Fibroblast of the aortic adventitia (primary cell): ENCODE measurements around the gene UBE3C. TPM values are rescaled to one million over a fixed set of nuclear protein-coding genes. Genes with fewer than 3 reads are reported as not detected.
"Not testable (repeated sequence)": the region's sequence is repeated elsewhere in the genome, so short reads cannot be mapped to it uniquely, and the experiment has no call there.

Experiments used
- DNase-seq: peaks from one replicate; pipeline ENCODE4 v3.0.0-alpha.2; 2010; ENCODE audit warnings: low read depth
- H3K4me3 ChIP-seq: 2 replicates; pipeline ENCODE4 v1.5.1; 2011; ENCODE audit warnings: low read depth, mild to moderate bottlenecking, control low read depth, low read length, moderate library complexity
- total RNA-seq: library from RNA; depleted of rRNA; stranded (reverse); fragments of >200 nt; gene quantifications from 2 replicates; pipeline ENCODE4 v1.2.3, GENCODE V29; 2012; ENCODE audit warnings: low replicate concordance
- TF ChIP-seq, protein P1 (sequence below): IDR thresholded peaks from 2 replicates; pipeline ENCODE4 v1.5.1; 2011; ENCODE audit warnings: mild to moderate bottlenecking, low read length, control low read depth, inconsistent platforms; ENCODE audit not compliant: insufficient read depth

Gene UBE3C
- total RNA-seq, 1 donor: 81.3 TPM

DNA sequence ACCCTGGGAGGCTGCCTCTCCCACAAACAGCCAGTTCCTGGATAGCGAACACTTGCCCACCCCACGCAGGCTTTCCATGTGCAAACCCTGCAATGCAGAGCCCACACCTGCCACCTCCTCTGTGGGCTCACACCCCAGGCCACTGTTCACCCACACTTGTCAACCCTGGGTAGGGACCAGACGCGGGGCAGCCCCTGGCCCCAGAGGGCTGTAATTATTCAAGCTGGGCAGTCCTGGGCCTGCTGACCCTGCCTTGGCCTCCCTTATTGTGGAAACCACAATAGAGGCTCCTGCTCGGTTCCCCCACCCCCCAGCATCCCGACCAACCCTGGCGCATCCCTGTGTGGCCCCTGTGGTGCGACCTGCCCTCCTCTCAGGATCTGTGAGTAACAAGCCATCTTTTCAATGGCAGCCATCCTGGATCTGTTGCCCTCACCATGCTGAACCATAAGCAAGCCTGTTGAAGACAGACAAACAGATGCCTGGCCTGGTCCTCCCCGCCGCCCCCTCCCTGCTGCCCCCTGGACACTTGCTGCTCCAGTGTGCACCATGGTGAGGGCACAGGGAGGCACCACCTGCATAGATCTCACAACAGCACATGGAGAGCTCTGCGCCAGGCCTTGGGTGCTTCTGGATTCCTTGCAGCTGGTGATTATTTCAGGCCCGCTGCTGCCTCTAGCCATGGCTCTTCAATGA, 15.8 kb upstream of the UBE3C start:
- TF ChIP-seq, protein P1, sequence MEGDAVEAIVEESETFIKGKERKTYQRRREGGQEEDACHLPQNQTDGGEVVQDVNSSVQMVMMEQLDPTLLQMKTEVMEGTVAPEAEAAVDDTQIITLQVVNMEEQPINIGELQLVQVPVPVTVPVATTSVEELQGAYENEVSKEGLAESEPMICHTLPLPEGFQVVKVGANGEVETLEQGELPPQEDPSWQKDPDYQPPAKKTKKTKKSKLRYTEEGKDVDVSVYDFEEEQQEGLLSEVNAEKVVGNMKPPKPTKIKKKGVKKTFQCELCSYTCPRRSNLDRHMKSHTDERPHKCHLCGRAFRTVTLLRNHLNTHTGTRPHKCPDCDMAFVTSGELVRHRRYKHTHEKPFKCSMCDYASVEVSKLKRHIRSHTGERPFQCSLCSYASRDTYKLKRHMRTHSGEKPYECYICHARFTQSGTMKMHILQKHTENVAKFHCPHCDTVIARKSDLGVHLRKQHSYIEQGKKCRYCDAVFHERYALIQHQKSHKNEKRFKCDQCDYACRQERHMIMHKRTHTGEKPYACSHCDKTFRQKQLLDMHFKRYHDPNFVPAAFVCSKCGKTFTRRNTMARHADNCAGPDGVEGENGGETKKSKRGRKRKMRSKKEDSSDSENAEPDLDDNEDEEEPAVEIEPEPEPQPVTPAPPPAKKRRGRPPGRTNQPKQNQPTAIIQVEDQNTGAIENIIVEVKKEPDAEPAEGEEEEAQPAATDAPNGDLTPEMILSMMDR: no peak
- DNase-seq: no peak
- no peak overlapping the region for H3K4me3 ChIP-seq

DNA sequence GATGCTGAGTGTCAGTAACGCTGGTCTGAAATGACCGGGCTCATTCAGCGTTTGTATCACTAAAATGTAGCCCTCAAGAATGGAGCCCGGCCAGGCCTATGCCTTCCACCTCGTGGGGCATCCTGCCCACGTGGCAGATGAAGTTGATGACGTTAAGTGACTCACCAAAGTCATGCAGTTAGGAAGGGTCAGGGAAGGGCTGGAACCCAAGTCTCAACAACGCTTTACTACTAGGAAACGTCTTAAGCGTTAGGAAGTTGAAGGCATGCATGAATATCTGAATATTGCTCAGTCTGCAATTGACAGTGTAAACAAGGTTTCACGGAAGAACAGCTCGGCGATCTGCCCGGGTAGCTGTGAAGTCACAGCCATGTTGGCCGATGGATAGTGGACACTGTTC, 14.0 kb upstream of the UBE3C start:
- no peak overlapping the region for H3K4me3 ChIP-seq
- no peak for DNase-seq
- TF ChIP-seq, protein P1: no peak

DNA sequence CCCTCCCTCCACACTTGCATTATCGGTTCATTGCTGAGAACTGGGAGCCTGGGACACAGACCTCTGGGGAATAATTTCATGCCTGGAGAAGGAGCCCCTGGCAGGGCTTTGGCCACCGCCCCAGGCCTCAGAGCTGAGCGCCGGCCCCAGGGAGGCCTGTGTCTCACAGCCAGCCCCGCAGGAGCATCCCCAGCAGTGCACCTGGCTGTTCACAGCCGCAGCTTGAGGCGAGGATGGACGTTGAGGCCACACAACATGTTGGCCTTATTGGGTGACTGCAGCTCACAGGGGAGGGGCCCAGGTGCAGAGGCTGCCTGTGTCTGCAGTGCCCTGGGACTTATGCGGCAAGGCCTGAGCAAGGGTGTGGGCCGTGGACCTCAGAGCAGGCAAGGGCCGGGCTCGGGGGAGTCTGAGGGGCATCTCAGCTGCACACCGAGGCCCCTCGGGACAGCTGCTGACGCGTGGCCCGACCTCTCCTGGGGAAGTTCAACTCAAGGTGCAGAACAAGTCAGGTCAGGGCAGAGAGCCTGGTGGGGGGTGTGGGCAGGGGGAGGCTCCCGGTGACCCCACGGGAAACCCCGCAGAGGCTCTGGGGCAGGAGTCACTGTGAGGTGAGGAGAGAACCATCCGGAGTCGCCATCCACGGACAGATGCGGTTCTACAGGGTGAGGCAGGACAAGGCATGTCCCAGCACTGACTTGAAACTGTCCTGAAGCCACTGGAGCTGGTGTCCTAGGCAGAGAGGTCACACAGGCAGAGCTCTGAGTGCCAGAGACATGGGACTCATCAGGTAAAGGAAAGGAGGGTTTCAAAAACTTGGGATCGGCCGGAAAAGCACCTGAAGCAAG, 13.1 kb upstream of the UBE3C start:
- no peak for DNase-seq
- no peak overlapping the region for H3K4me3 ChIP-seq
- TF ChIP-seq, protein P1: no peak

DNA sequence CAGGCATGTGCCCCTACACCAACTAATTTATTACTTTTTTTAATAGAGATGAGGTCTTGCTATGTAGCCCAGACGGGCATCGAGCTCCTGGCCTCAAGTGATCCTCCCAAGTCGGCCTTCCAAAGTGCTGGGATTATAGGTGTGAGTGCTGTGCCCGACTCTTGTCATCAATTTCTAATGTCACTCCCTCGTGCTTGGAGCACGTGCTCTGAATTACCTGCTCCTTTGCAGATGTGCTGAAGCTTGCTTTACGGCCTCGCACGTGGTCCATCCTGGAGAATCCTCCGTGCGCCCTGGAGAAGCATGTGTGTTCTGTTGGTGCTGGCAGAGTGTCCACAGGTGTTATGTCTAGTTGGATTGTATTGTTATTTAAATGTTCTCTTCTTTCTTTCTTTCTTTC, 11.8 kb upstream of the UBE3C start:
- TF ChIP-seq, protein P1: no peak
- DNase-seq: no peak
- no peak overlapping the region for H3K4me3 ChIP-seq

DNA sequence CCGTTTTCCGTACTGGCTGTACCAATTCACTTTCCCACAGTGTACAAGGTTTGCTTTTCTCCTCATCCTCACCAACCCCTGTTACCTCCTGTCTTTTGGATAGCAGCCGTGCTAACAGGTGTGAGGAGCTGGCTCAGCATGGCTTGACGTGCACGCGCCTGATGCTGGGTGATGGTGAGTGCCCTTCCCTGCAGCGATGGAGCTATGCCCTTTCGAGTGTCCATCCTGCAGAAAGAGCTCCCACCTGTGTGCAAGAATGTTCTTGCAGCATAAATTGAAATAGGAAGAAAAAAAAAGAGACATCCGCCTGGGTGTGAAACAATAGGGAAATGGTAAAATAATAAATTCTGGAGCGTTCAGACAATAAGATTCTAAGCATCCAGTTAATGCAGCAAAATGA, 9.5 kb upstream of the UBE3C start:
- H3K4me3 ChIP-seq: no peak overlapping the region
- TF ChIP-seq, protein P1: no peak
- no peak for DNase-seq

DNA sequence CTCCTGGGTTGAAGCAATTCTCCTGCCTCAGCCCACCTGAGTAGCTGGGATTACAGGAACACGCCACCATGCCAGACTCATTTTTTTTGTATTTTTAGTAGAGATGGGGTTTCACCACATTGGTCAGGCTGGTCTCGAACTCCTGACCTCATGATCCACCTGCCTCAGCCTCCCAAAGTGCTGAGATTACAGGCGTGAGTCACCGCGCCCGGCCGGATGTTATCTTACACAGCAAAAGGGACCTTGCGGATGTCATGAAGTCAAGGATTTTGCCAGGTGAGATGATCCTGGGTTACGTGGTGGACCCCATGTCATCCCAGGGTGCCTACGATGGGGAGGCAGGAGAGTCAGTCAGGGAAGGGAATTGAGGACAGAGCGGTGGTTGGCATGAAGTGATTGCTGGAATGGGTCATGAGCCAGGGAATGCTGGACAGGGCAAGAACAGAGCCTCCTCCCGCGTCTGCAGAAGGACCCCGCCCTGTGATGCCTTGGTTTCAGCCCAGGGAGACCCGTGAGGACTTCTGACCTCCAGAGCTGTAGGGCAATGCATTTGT, 8.7 kb upstream of the UBE3C start:
- TF ChIP-seq, protein P1: no peak
- DNase-seq: no peak
- H3K4me3 ChIP-seq: no peak overlapping the region

DNA sequence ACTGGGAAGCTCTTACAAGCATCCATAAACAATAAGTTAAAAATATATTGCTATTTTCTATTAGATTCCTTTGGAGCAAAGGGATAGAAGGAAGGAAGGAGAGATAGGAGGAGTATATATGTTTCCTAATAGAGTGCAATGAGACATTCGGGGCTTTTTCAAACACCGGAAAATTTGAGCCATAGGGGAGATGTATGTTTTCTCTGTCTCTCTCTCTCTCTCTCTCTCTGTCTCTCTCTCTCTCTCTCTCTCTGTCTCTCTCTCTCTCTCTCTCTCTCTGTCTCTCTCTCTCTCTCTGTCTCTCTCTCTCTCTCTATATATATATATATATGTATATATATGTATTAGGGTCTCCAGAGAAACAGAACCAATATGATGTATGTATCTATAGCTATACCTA, 7.9 kb upstream of the UBE3C start:
- not testable (repeated sequence) for H3K4me3 ChIP-seq, DNase-seq
